Measurements from ENCODE around the gene IL17RE. TPM values are rescaled to one million over a fixed set of nuclear protein-coding genes. Genes with fewer than 3 reads are reported as not detected.
A peak's percentile ranks its signal among the peaks of the same experiment; 100 is the strongest.

IL17RE gene
- total and polyA plus RNA-seq, 2 donors (not counting 3 experiments of a cell fraction or from before 2014, with no cell fraction given) = 1.2 to 1.3 TPM

GRCh38 chr3:9855594-9855993, 47.1 kb upstream of the IL17RE start:
- no peak overlapping the region for H2AFZ ChIP-seq (ENCODE audit: low read depth, low read length)
- H3K27ac ChIP-seq (ENCODE audit: insufficient read depth, low read depth, low read length) = no peak overlapping the region
- no peaks in the 10 kb centered on the region for H3K9me1 ChIP-seq (replicated peaks; ENCODE audit: control insufficient read depth, extremely low read depth, insufficient read depth, low read length)
- H3K4me3 ChIP-seq (replicated peaks in 1 of 3; ENCODE audit: insufficient read depth in 1 of 3, low read depth in 1 of 3, low read length in 3 of 3) = no peak overlapping the region
- no peaks in the 10 kb centered on the region for H4K20me1 ChIP-seq (replicated peaks; ENCODE audit: control insufficient read depth, extremely low read depth, insufficient read depth, low read length)
- H3K27me3 ChIP-seq (ENCODE audit: control insufficient read depth in 2 of 2, insufficient read depth in 2 of 2, low read length in 2 of 2) = no peaks in the 10 kb centered on the region
- no peaks in the 10 kb centered on the region for H3K4me1 ChIP-seq (ENCODE audit: control insufficient read depth, extremely low read depth, insufficient read depth, low read length)
- H3K36me3 ChIP-seq (ENCODE audit: control insufficient read depth in 2 of 2, extremely low read depth in 1 of 2, insufficient read depth in 2 of 2, low read length in 2 of 2) = no peaks in the 10 kb centered on the region
- H3K9me3 ChIP-seq (replicated peaks; ENCODE audit: control insufficient read depth, insufficient read depth, low read length) = no peaks in the 10 kb centered on the region
- FAIRE-seq = peak; percentile 57
- intact Hi-C loops (cut with micrococcal nuclease) (no loop called here), dilution Hi-C loops (cut with MboI; ENCODE audit: extremely low pct_ligation_motif_present, low sequenced_read_pairs) (no loop called here)
- POLR2A ChIA-PET = no interaction called here
- H3K79me2 ChIP-seq (ENCODE audit: control insufficient read depth, insufficient read depth, low read length) = no peaks in the 10 kb centered on the region
- no peak overlapping the region for H3K4me2 ChIP-seq (ENCODE audit: insufficient read depth, low read length)
- BruUV-seq (replicated peaks) = no TSS peak
- no peak overlapping the region for H3K9ac ChIP-seq (replicated peaks; ENCODE audit: extremely low read depth, insufficient read depth, low read length)
- CTCF ChIA-PET = no interaction called here
- DNase-seq (ENCODE audit: low read depth, low spot score) = no peak
- TF ChIP-seq POLR2A (IDR thresholded peaks at IDR 0.05; ENCODE audit: low read depth, low read length) (no peak), GATA2 (IDR thresholded peaks at IDR 0.05; ENCODE audit: insufficient read depth, insufficient read length, low read depth, low read length) (no peak), EZH2 (IDR thresholded peaks at IDR 0.05; ENCODE audit: borderline replicate concordance, low read depth, low read length, severe bottlenecking) (no peak), CTCF (IDR thresholded peaks at IDR 0.05; ENCODE audit: extremely low read depth in 1 of 2, insufficient read depth in 1 of 2, low read depth in 1 of 2, low read length in 2 of 2) (no peak), JUN (IDR thresholded peaks at IDR 0.05; ENCODE audit: borderline replicate concordance, insufficient read depth, insufficient read length, low read depth) (no peak), FOS (IDR thresholded peaks at IDR 0.05; ENCODE audit: borderline replicate concordance, insufficient read depth, low read length) (no peak), MAX (IDR thresholded peaks at IDR 0.05; ENCODE audit: insufficient read depth, insufficient read length) (no peak), POLR2AphosphoS5 (IDR thresholded peaks at IDR 0.05; ENCODE audit: insufficient read depth, low read depth, low read length) (no peak), MYC (IDR thresholded peaks at IDR 0.05; ENCODE audit: low read depth, low read length) (no peak)
